GM12801 (cell line): ENCODE data around the gene CHMP2B.

Source experiments
- TF ChIP-seq, protein P1 (sequence below): IDR thresholded peaks from one replicate; pipeline ENCODE4 v1.5.1; 2011; ENCODE audit warnings: control low read depth; ENCODE audit not compliant: insufficient read length; ENCODE audit errors: extremely low read depth

The CHMP2B gene

DNA sequence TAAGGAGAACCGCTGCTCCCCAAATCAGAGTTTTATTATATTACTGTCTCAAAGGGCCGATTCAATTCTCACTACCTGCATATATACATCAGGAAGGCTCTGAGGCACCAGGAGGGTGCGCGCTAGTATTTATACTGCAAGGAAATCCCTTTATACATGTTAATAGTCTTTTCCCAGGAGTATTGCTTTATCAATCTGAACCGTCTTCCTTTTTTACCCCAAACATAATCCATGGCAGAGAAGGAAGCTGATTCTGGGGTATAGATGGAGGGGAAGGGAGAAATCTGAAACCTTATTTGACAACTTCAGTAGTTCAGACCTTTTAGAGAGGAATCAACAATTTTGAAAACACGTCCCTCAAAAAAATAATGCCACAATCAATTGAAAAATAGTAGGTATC, 49.4 kb downstream of the CHMP2B start, which contains the start of gene POU1F1:
POU1F1 (minus strand) TSS at position 101 of the 400 bp plus-strand sequence. CDS start 122 bp downstream, outside the sequence.
- TF ChIP-seq, protein P1, sequence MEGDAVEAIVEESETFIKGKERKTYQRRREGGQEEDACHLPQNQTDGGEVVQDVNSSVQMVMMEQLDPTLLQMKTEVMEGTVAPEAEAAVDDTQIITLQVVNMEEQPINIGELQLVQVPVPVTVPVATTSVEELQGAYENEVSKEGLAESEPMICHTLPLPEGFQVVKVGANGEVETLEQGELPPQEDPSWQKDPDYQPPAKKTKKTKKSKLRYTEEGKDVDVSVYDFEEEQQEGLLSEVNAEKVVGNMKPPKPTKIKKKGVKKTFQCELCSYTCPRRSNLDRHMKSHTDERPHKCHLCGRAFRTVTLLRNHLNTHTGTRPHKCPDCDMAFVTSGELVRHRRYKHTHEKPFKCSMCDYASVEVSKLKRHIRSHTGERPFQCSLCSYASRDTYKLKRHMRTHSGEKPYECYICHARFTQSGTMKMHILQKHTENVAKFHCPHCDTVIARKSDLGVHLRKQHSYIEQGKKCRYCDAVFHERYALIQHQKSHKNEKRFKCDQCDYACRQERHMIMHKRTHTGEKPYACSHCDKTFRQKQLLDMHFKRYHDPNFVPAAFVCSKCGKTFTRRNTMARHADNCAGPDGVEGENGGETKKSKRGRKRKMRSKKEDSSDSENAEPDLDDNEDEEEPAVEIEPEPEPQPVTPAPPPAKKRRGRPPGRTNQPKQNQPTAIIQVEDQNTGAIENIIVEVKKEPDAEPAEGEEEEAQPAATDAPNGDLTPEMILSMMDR: no peak

DNA sequence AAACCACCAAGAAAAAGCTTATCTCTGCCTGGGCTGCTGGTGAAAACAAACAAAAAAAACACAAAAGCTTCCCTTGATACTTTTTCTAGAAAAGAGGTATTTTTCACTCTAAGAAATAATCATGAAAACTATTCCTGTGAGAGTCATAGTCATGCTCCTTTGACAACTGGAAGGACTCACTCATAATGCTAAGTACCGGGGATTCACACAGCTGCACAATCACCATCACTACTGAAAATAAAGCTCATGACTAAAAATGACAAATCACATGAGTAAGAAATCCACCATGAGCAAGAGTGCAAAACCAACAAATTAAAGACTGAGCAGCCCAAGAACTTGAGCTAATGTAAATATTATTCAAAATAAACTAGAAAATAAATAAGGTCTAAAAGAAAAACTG, 59.9 kb downstream of the CHMP2B start:
- TF ChIP-seq, protein P1: no peak

DNA sequence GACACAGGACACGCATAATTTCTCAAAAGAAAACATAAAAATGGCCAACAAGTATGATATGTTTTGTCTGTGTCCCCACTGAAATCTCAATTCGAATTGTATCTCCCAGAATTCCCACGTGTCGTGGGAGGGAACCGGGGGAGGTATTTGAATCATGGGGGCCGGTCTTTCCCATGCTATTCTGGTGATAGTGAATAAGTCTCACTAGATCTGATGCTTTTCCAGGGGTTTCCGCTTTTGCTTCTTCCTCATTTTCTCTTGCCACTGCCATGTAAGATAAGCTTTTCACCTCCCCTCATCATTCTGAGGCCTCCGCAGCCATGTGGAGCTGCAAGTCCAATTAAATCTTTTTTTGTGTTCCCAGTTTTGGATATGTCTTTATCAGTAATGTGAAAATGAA, 61.3 kb downstream of the CHMP2B start:
- TF ChIP-seq, protein P1: no peak

DNA sequence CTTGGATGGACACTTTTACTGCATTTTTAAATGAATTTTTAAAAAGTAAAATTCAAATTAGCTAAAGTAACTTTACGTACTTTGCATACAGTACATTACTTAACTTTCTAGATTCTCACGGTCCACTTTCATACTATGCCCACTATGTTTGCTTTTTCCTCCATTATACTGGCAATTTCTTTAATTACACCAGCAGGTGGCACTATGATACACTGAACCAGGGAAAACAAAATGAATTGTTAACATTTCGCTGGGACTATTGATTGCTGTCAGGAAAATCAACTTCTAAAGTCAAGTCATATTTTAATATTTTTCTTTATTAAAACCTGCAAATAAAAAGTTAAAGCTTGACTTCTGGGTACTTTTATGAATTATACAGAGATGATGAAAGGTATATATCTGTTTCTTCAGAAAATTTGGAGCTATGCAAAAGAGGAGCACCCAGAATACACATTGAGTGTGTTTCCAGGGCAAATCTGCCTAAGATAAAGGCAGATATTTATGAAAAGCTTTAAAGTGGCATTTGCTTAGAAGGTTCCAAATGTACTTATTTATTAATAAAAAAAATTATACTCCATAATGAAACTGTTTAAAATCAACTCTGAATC, 71.1 kb downstream of the CHMP2B start:
- TF ChIP-seq, protein P1: no peak
